IPS-18a (cell line): Measurements from ENCODE around the gene CTAG1A.
"Not testable (repeated sequence)": the region's sequence is repeated elsewhere in the genome, so short reads cannot be mapped to it uniquely, and the experiment has no call there.

ENCODE experiments used
- H3K27ac ChIP-seq: one replicate; pipeline ENCODE4 v1.5.1; 2013; ENCODE audit warnings: low read length
- H3K27me3 ChIP-seq: one replicate; pipeline ENCODE4 v1.6.1; 2013; ENCODE audit warnings: mild to moderate bottlenecking, low read length; ENCODE audit not compliant: control insufficient read depth, insufficient read depth
- H3K36me3 ChIP-seq: one replicate; pipeline ENCODE4 v1.6.1; 2013; ENCODE audit warnings: low read depth, low read length; ENCODE audit not compliant: control insufficient read depth
- H3K4me1 ChIP-seq: one replicate; pipeline ENCODE4 v1.6.1; 2013; ENCODE audit warnings: low read depth, low read length; ENCODE audit not compliant: control insufficient read depth
- H3K4me3 ChIP-seq: one replicate; pipeline ENCODE4 v1.5.1; 2013; ENCODE audit warnings: low read length
- H3K9ac ChIP-seq: one replicate; pipeline ENCODE4 v1.6.1; 2013; ENCODE audit warnings: mild to moderate bottlenecking, low read length, moderate library complexity
- H3K9me3 ChIP-seq: one replicate; pipeline ENCODE4 v1.6.1; 2013; ENCODE audit warnings: low read depth, low read length; ENCODE audit not compliant: control insufficient read depth

CTAG1A gene

GRCh38 chrX:154547245-154548027 is 37.5 kb upstream of the CTAG1A start, which contains the start of gene IKBKG:
IKBKG (plus strand) TSS chrX:154547620; CDS start chrX:154552003, 4,383 bp downstream.
- peak within 1 kb of the TSS; percentile 74 for H3K9ac ChIP-seq
- peak within 1 kb of the TSS; percentile 94 for H3K4me3 ChIP-seq
- no peaks in the 10 kb centered on the region for H3K27me3 ChIP-seq
- H3K27ac ChIP-seq: peak within 1 kb of the TSS; percentile 16
- H3K36me3 ChIP-seq: peaks cover 7% of the 10 kb centered on the region
- no peaks in the 10 kb centered on the region for H3K4me1 ChIP-seq
- H3K9me3 ChIP-seq: peaks cover 6% of the 10 kb centered on the region

GRCh38 chrX:154548028-154548316 is 37.0 kb upstream of the CTAG1A start:
- Histone ChIP-seq H3K27ac (no peak overlapping the region), H3K4me3 (peak overlapping the region; percentile 94), H3K27me3 (no peaks in the 10 kb centered on the region), H3K9me3 (peaks cover 6% of the 10 kb centered on the region), H3K4me1 (no peaks in the 10 kb centered on the region), H3K36me3 (peaks cover 7% of the 10 kb centered on the region), H3K9ac (peak overlapping the region; percentile 47)

GRCh38 chrX:154549766-154550165 is 35.2 kb upstream of the CTAG1A start:
- Histone ChIP-seq H3K27me3 (no peaks in the 10 kb centered on the region), H3K36me3 (peaks cover 2% of the 10 kb centered on the region), H3K4me3 (no peak overlapping the region), H3K9me3 (peaks cover 6% of the 10 kb centered on the region), H3K27ac (no peak overlapping the region), H3K9ac (no peak overlapping the region), H3K4me1 (no peaks in the 10 kb centered on the region)

DNA sequence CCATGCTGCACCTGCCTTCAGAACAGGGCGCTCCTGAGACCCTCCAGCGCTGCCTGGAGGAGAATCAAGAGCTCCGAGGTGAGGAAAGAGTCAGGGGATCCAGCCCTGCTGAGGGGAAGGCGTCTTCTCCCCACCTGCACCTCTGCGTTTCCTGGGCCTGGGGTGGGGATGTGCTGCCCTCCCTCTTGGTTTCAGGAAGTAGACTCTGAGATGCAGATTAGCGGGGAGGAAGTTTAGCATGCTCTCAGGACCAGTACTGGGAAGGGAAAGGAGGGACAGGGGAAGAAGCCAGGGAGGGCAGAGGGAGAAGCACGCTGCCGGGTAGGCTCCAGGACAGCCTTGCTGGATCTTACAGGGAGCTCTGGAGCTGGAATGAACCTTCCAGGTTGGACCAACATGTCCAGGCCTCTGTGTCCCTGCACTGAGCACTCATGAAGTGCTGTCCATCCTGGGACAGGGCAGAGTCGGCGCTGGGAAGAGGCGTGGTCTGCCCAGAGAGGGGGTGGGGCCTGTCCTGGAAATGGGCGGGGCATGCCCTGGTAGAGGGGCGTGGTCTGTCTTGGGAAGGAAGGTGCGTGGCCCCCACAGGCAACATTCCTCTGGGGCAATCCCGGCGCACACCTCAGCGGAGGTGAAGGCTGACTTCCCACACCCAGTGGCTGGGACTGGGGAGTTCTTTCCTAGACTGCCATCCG is 32.7 kb upstream of the CTAG1A start:
- not testable (repeated sequence) for H3K4me3 ChIP-seq, H3K9ac ChIP-seq, H3K36me3 ChIP-seq, H3K4me1 ChIP-seq, H3K27ac ChIP-seq, H3K9me3 ChIP-seq, H3K27me3 ChIP-seq

- H3K36me3 ChIP-seq, H3K9me3 ChIP-seq: not testable (repeated sequence)
These were observed 26.8 kb upstream of the CTAG1A start for GRCh38 chrX:154558060-154558690.

DNA sequence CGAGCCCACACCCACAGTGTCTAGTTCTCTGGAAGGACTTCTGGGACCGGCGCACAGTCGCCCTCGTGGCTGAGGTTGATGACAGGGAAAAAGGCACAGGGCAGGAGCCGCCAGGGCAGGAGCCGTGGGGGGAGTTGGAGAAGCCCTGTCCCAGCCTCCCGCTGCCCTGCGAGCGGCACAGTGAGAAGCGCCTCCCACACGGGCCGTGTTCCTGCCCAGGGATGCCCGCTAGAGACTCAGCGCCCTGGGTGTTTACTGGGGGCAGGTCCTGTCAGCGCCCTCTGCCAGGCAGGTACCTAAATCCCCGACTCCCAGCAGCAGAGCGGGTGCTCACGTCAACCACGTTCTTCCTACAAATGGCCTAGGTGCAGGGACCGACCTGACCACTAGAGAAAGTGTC is 26.0 kb upstream of the CTAG1A start:
- not testable (repeated sequence) for H3K27me3 ChIP-seq, H3K36me3 ChIP-seq, H3K9ac ChIP-seq, H3K9me3 ChIP-seq, H3K27ac ChIP-seq, H3K4me3 ChIP-seq, H3K4me1 ChIP-seq

More at GRCh38 chrX:154558060-154558690, 26.8 kb upstream of the CTAG1A start:
- not testable (repeated sequence) for H3K9ac ChIP-seq, H3K4me1 ChIP-seq, H3K27me3 ChIP-seq, H3K4me3 ChIP-seq, H3K27ac ChIP-seq

- not testable (repeated sequence) for H3K4me3 ChIP-seq, H3K27me3 ChIP-seq, H3K27ac ChIP-seq, H3K9ac ChIP-seq, H3K9me3 ChIP-seq, H3K36me3 ChIP-seq, H3K4me1 ChIP-seq
These were observed 24.6 kb upstream of the CTAG1A start for GRCh38 chrX:154560326-154560725.

- not testable (repeated sequence) for H3K36me3 ChIP-seq, H3K9ac ChIP-seq, H3K4me3 ChIP-seq, H3K27ac ChIP-seq, H3K27me3 ChIP-seq, H3K4me1 ChIP-seq, H3K9me3 ChIP-seq
These were observed 22.6 kb upstream of the CTAG1A start for GRCh38 chrX:154562295-154562694.

GRCh38 chrX:154570361-154570760 is 14.6 kb upstream of the CTAG1A start:
- not testable (repeated sequence) for H3K4me1 ChIP-seq, H3K9ac ChIP-seq

GRCh38 chrX:154573061-154573460 is 11.9 kb upstream of the CTAG1A start:
- not testable (repeated sequence) for H3K9ac ChIP-seq, H3K27ac ChIP-seq, H3K36me3 ChIP-seq, H3K27me3 ChIP-seq, H3K4me3 ChIP-seq, H3K9me3 ChIP-seq, H3K4me1 ChIP-seq

More at GRCh38 chrX:154570361-154570760, 14.6 kb upstream of the CTAG1A start:
- H3K27me3 ChIP-seq, H3K36me3 ChIP-seq, H3K27ac ChIP-seq, H3K4me3 ChIP-seq, H3K9me3 ChIP-seq: not testable (repeated sequence)

DNA sequence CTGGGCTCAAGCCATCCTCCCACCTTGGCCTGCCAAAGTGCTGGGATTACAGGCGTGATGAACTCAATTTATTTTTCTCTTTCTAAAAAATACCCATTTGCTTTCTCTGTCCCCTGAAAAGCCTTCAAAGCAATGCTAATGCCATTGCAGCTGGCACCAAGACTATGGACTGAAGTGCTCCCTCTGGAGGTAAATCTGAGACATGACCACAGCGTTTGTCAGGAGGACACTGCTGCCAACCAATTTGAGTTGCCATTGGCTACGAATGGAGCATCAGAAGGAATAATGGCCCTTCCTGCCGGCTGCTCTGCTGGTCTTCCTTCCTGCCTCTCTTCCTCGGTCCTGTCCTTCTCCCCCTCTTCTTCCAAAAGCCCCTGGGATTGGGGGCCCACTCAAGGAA is 9.9 kb upstream of the CTAG1A start:
- not testable (repeated sequence) for H3K4me1 ChIP-seq, H3K27ac ChIP-seq, H3K9ac ChIP-seq, H3K9me3 ChIP-seq, H3K36me3 ChIP-seq, H3K4me3 ChIP-seq, H3K27me3 ChIP-seq

DNA sequence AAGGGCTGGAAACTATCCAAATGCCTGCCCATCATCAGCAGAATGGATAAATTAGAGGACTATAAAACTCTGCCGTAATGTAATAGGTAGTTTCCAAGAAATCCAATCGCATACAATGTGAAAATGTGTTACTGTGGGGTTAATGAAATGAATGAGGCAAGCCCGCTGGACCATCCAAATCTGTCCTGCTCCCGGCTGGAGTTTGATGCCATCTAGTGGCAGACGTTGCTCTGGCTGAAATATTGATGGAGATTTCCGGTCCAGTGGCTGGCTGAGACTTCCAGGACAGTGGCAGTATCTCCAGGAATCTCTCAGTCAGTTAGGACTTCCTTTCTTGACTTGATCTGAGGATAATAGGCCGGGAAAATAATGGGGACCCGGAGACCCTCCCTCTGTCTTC is 1.9 kb upstream of the CTAG1A start:
- H3K4me1 ChIP-seq, H3K27me3 ChIP-seq, H3K9me3 ChIP-seq, H3K4me3 ChIP-seq, H3K27ac ChIP-seq, H3K36me3 ChIP-seq, H3K9ac ChIP-seq: not testable (repeated sequence)
